Epithelial cell of proximal tubule (primary cell): ENCODE measurements around the gene MIPOL1. TPM values are rescaled to one million over a fixed set of nuclear protein-coding genes. Genes with fewer than 3 reads are reported as not detected.

ENCODE experiments used
- DNase-seq: peaks from one replicate; pipeline ENCODE4 v3.0.0-alpha.2; 2011; ENCODE audit warnings: low read depth
- H3K4me3 ChIP-seq: 2 replicates; pipeline ENCODE4 v1.5.1; 2011; ENCODE audit warnings: low read depth, mild to moderate bottlenecking, low read length
- CTCF ChIP-seq: conservative IDR thresholded peaks from 2 replicates; pipeline ENCODE4 v1.5.1; 2012; ENCODE audit warnings: low read depth, mild to moderate bottlenecking, low read length
- total RNA-seq: library from RNA; depleted of rRNA; stranded (reverse); fragments of >200 nt; gene quantifications from 2 replicates; pipeline ENCODE4 v1.2.3, GENCODE V29; 2015

MIPOL1 gene
- total RNA-seq, 1 donor from 2014 or later: 5.7 TPM

GRCh38 chr14:37539992-37540391, 342.3 kb downstream of the MIPOL1 start:
- DNase-seq: no peak
- no peak overlapping the region for H3K4me3 ChIP-seq
- no peak for TF ChIP-seq CTCF

- no peak for DNase-seq
- TF ChIP-seq CTCF: no peak
- H3K4me3 ChIP-seq: no peak overlapping the region
Measured at GRCh38 chr14:37544407-37544806, 346.7 kb downstream of the MIPOL1 start.

- DNase-seq: no peak
- no peak for TF ChIP-seq CTCF
- no peak overlapping the region for H3K4me3 ChIP-seq
Measured at GRCh38 chr14:37545174-37545573, 347.4 kb downstream of the MIPOL1 start.

- TF ChIP-seq CTCF: no peak
- no peak for DNase-seq
- no peak overlapping the region for H3K4me3 ChIP-seq
Measured at GRCh38 chr14:37546621-37547447, 349.1 kb downstream of the MIPOL1 start.

- no peak for TF ChIP-seq CTCF
- H3K4me3 ChIP-seq: no peak overlapping the region
- DNase-seq: no peak
Measured at GRCh38 chr14:37550511-37550910, 352.8 kb downstream of the MIPOL1 start.

- no peak overlapping the region for H3K4me3 ChIP-seq
- no peak for TF ChIP-seq CTCF
- no peak for DNase-seq
Measured at GRCh38 chr14:37551119-37551518, 353.4 kb downstream of the MIPOL1 start.
